DLD1 (cell line): ENCODE results near the gene PXDN.
"Not testable (repeated sequence)": the region's sequence is repeated elsewhere in the genome, so short reads cannot be mapped to it uniquely, and the experiment has no call there.

Source experiments
- in situ Hi-C: cut with HindIII; loops from 2 replicates; pipeline ENCODE4 v1.10.0; 2017; ENCODE audit warnings: low sequenced_read_pairs

The PXDN gene

DNA sequence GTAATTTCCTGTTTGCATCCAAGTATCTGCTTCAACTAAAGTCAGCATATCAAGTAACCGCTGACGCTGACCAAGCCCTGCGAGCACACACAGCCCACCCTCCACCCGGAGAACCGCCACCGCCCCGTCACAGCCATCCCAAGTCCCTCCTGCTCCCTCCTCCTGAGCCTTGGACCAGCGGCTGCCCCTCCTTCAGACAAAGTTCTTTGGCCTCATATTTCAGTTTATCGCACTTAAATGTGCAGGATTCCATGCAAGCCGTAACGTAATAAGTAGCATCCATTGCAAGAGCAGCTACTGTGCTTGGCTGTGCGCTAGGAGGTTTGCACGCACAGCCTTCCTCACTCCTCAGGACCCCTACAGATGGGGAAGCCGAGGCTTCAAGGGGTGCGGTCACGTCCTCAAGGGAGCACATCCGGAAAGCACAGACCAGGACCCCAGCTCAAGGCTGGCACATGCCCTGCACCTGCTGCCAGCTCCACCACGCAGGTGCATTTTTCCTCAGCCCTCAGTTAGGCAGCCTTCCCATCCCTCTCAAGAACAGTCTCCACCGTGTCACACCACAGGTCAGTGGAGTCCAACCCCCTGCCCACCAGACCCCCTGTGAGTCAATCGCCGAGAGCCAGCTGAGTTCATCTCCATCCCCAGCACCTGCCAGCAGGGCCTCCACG, 17.1 kb downstream of the PXDN start:
- in situ Hi-C loops = no loop called here

DNA sequence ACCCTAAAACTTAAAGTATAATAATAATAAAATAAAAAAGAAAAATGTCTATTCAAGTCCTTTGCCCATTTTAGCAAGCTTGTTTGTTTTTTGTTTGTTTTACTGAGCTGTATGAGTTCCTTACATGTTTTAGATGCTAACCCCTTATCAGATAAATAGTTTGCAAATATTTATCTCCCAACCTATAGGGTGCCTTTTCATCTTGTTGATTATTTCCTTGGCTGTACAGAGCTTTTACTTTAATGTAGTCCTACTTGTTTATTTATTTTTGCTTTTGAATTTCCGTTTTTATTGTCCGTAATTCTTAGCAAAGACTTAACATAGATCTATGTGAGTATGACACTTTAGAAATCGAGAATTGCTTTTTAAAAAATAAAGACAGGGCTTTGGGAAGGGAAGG, 17.8 kb downstream of the PXDN start:
- in situ Hi-C loops = no loop called here

DNA sequence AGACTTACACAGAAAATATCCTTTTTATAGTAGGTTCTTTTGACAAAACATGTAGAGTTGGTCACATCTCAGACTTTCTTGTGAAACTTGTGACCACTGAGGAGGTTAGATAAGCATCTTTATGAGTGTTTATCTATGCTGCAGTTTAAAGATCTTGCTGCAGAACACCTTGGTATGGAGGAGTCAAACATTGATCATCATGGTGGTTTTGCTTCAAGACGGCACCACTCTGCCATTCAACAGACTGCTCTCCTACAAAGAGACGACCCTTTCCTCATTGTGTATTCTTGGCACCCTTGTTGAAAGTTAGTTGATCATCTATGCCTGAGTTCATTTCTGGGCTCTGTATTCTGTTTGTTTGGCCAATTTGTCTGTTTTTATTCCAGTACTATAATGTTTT, 20.0 kb downstream of the PXDN start:
- in situ Hi-C loops = not testable (repeated sequence)

DNA sequence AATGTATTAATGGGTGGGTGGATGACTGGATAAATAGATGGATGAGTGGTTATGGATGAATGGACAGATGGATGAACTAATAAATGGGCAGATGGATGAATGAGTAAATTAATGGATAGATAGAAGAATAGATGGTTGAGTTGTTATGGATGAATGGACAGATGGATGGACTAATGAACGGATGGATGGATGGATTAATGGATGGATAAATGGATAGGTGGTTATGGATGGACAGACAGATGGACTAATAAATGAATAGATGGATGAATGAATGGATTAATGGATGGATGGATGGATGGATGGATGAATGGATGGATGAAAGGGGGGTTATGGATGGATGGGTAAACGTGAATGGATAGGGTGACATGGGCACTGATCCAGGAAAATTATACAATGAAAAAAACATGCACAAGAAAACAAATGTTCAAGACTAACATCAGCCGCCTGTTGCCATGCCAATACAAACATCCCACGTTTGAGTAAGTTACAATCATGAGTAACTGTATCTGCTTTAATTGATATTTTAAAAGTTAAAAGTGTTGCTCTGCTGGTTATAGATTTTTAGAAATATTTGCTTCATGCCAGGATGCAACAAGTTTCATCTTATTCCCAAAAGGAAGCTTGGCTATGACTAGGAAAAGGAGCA, 20.8 kb downstream of the PXDN start:
- in situ Hi-C loops = no loop called here

DNA sequence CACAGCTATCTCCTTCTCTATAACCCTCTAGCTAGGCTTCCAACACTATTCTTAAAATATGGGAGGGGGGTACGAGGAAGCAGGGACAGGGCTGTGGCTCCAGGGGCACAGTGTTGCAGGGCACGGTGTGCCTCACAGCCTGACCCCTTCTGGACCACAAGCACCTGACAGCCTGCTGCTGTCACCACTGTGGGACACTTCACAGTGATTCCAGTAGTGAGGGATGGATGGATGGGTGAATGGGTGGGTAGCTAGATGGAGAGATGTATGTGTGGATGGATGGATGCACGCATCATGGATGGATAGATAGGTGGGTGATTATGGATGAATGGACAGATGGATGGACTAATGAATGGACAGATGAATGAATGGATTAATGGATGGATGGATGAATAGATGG, 21.6 kb downstream of the PXDN start:
- in situ Hi-C loops = no loop called here

DNA sequence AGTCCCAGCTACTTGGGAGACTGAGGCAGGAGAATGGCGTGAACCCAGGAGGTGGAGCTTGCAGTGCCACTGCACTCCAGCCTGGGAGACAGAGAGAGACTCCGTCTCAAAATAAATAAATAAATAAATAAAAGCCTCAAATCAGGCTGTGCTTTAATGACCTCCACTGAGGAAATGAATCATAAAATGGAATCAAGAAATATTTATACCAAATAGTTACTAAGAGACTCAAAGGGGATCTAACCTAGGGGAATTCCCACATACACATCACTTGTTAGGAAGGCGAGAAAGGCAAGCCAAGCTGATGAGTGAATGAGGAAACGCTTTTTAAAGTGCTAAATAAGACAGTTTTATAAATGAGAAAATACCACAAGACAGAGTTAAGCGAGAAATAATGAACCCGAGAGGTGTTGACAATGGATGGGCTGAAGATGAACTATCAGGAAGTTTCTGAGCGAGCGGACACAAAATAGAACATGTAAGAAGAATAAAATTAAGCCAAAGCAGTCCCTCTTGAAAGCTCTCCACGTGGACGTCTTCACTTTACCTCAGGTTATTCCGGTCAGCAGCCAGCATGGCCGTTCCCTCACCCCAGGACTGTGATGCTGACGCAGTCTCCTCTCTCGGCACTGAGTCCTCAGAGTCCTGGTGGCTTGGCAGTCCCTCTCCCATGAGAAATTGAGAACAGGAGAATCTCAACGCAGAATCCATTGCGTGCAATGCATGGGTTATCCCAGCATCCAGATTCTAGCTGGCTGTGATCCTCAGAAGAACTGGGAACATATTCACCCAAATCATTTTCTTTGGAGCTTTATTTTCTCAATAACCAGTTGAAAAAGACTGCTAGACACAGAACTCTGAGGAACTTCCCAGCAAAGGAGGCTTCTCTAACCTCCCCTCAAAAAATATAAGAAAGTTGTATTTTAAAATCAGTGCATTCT, 22.3 kb downstream of the PXDN start:
- in situ Hi-C loops = no loop called here

DNA sequence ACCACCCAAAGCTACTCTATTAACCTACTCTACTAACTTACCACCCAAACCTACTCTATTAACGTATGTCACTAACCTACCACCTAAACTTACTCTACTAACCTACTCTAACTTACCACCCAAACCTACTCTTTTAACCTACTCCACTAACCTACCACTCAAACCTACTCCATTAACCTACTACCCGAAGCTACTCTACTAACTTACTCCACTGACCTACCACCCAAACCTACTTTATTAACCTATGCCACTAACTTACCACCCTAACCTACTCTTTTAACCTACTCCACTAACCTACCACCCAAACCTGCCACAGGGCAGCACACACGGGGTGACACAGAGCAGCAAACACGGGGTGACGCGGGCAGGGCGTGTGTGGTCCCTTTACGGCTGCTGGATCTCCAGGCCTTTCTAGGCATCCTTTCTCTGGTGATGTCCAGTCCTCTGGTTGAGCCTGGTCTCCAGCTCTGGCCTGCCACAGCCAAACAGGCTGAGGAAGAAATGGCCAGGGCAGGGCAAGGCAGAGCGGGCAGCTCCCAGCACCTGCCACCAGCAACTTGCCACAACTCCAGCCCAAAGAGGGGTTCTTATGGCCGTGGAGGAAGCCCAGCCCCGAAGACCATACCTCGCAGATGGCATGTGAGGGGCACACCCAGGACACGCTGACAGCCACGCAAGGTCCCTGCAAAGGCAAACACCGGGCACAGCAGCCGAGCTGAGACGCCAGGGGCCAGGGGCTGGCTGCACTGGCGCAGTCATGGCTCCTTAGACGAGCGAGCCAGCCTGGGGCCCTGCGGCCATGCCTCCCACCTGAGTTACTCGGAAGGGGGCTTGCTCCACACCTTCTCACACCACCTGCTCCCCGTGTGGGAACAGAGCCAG, 25.7 kb downstream of the PXDN start:
- in situ Hi-C loops = no loop called here

DNA sequence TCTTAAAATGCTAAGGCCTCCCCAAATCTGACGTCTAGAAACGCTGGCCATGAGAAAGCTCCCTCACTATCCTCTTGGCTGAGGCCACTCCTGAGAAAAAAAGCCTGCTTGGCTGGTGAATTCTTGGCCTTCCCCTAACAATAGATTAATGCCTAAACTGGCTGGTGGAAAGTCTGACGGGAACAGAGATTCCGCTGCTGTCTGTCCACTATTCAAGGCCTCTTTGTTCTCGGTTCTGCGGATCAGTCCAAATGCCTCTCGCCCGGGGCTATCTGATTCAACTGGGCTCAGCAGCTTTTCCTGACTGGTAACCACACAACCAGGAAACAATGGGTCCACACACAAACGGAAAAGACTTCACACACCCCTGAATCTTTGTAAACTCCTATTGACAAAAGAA, 27.2 kb downstream of the PXDN start:
- in situ Hi-C loops = no loop called here

DNA sequence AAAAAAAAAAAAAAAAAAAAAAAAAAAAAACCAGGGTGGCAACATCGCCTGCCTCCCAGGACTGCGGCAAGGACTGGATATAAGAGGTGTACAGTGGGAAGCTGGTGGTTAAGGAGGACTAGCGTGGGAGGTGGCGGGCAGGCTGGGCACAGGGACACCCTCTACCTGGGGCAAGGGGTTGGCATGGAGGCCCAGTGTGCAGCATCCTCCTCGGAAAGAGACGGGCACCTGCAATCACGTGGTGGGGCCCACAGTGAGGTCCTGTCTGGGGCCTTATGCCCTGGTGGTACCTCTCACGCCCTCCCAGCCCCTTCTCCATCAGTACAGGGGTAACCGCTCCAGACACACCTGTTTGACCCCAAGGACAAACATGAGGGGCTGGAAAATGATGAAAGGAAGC, 27.9 kb downstream of the PXDN start:
- in situ Hi-C loops = no loop called here

DNA sequence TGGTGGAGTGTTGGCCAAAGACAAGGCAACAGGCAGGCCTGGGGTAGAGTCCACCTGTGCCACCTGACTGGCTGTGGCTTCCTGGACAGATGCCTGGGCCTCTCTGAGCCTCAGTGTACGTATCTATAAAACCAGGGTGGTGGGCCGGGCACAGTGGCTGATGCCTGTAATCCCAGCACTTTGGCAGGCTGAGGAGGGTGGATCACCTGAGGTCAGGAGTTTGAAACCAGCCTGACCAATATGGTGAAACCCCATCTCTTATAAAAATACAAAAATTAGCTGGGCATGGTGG, 28.4 kb downstream of the PXDN start:
- in situ Hi-C loops = not testable (repeated sequence)

DNA sequence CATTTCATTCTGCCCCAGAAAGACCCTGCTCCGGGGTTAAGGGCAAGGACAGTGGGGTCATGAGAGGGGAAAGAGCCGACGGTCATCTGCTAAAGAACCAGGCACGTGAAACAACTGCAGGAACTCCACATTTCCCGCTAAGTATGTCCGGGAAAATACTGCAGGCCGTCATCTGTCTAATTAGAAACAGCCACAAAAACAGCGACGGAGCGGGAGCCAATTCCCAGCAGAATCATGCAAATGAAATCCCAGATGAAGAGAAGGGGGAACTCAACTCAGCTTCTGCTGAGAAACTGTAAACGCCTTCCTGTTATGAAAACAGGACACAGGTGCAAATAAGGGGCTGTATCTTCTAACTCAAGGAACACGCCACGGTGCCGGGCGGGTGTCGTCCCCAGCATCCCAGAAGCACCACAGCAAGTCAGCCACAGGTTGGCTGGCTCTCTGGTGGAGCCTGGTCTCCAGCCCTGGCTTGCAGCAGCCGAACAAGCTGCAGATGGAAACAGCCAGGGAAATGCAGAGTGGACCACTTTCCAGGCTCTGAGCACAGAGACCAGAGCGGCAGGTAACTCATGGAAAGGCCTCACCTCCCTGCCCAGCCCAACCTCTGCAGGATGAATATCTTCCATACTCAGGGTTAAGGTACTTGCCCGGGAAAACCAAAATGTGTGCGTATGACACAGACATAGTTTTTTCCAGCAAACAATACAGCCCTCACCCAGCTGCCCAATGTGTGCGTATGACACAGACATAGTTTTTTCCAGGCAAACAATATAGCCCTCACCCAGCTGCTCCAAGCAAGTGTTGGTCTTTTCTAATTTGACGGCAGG, 28.9 kb downstream of the PXDN start:
- in situ Hi-C loops = no loop called here

DNA sequence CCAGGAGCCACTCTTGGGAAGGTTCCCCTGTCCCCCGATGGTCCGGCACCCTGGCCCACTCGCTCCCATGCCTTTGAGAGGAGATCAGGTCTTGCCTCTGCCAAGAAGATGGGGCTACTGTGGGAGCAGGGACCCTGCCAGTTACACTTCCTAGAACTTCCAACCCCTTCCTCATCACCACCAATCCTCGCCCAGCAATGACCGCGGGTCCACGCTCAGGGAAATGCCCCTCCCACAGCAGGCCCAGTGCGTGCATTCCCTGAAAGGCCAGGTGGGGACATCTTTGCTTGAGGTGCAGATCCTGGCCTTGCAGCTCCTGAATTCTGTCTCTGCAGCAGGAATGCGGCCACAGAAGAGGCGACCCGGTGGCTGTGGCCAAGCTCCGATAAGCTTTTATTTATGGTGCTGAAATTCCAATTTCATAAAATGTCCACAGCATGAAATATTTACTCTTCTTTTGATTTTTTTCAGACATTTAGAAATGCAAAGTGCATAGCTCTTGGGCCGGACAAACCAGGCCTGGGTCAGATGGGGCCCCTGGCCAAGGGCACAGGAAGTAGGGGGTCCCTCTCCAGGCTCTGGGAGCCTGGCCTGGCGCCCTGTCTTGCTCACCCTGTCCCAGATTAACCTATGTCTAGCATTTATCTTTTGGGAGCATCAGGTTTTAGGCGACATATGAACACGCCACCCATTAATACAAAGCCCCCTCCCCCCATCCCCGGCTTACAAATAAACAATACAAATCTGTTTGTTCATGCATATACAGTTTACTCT, 29.8 kb downstream of the PXDN start:
- in situ Hi-C loops = no loop called here

DNA sequence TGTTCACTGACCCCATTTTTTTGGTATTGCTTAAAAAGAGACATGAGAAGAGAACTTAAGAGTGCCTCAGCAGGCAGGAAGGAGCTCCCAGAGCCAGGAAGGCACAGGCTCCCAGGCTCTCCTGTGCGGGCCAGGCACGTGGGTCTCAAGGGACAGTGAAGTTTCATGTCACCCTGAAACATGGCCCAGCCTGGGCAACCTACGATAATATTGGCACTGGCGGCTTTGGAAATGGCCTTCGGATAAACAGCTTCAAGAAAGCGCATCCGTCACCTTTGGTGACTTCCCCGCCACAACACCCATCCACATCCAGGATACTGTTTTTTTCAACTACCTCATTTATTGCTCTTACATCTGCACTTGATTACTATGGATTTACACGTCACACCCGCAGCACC, 30.5 kb downstream of the PXDN start:
- in situ Hi-C loops = no loop called here

DNA sequence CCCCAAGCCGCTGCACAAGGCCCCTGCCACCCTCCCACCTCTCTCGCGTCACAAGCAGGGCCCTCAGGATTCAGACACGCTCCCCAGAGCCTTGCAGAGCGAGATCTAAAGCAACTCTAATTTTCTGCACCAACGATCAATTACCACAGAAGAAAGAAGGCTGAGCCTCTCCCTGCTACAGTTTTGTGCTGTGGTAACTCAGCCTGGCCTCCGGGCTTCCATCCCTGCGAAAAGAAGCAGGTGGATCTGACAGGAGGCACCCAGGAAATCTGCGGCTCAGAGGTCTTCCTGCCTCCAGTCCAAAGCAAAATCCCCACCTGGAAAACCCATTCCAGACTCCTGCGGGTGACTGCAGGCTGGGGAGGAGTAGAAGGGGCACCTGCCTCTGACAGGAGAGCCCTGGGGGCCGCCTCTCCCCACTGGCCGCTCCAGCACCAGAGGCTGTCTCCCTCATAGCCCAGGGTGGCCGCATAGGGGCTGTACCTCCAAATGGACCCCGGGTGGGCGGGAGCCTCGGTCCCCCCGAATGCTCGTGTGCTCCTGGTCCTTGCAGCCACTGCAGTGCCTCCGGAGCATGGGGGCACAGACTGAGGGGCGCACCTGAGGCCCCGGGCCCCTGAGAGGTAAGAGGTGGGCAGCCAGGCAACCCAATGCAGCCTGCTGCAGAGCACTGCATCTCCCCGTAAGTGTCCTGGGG, 31.0 kb downstream of the PXDN start:
- in situ Hi-C loops = no loop called here

DNA sequence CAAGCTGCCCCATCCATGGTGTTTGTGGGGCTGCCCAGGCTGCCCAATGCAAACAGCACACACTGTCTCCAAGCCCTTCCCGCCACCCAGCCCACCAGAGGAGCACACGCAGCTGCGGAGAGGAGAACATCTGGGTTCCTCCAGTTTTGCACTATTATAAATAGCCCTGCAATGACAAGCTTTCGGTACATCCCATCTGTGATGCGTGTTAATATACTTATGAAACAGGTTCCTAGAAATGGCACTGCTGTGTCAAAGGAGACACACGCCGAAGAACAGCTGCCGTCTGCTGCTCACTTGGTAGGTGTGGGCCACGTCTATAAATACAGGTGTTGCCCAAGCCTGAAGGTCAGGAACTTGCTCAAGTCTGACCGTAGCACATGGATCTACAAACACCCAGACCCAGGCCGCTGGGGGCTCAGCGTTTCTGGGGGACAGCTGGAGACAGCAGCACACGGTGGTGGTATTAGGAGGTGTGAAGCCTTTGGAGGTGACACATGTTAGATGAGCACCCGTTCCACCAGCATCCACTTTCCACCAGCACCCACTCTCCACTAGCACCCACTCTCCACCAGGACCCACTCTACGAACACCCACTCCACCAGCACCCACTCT, 34.3 kb downstream of the PXDN start:
- in situ Hi-C loops = no loop called here

DNA sequence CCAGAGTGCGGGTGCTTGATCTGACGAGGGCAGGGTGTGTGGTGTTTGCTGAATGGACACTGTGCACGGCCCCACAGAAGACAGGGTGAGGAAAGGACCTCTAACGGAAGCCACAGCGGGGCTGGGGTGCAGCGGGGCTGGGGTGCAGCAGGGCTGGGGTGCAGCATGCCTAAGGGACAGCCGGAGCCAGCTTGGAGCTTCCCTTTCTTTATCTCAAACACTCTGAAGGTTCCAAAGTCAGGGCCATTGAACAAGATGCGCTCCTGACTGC, 35.0 kb downstream of the PXDN start:
- in situ Hi-C loops = no loop called here

DNA sequence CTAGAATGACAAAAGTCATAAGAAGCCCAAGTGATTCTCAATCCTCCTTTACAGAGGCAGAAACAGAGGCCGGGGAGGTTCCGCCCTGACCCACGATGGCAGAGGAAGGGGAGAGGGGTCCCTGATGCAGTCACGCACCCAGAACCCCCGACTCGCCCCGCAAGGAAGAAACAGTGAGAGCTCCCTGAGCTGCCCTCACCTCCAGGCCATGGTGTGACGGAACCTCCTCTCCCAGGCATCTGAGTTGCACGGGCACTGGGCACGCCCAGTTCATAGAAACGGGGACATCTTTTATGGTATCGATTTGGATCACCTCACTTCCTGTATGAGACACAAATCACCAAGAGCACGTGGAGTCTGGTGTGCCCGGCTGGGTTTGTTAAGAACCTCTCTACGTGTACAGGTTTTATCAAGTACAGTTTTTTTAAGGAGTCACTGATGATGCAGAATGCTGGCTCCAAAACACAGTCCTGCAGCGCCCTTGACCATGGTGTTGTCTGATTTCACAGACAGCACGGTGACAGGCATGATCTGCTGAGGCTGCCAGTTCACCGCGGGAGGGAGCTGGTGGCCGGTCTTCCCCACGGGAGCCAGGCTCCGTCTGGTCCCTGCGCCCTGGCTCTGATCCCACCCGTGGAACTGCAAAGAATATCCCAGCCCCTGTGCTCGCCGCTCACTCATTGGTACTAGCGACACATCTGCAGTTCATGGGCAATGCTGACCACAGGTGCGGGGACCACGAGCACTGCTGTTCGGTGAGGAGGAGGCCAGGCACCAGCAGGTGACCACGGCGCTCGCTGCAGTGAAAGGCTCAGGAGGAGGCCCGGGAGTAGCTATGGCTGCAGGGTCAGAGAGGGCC, 35.6 kb downstream of the PXDN start:
- in situ Hi-C loops = no loop called here
